HG03064 (cell line): ENCODE measurements around the gene DGAT2.

ENCODE experiments used
- ATAC-seq: cut with Tn5 transposase; IDR thresholded peaks from one replicate; pipeline ENCODE4 v1.9.1; 2021; ENCODE audit warnings: low read depth; ENCODE audit not compliant: unreplicated experiment

The DGAT2 gene

GRCh38 chr11:75821202-75821601 is 52.6 kb downstream of the DGAT2 start:
- no peak for ATAC-seq

- no peak for ATAC-seq
Measured at GRCh38 chr11:75822541-75822940, 54.0 kb downstream of the DGAT2 start.

- no peak for ATAC-seq
Measured at GRCh38 chr11:75823415-75823814, 54.8 kb downstream of the DGAT2 start.

- no peak for ATAC-seq
Measured at GRCh38 chr11:75823946-75824345, 55.4 kb downstream of the DGAT2 start.

- ATAC-seq, result no peak
Measured at GRCh38 chr11:75826461-75827230, 58.1 kb downstream of the DGAT2 start.

- ATAC-seq, result no peak
Measured at GRCh38 chr11:75827562-75827961, 59.0 kb downstream of the DGAT2 start.

GRCh38 chr11:75831915-75832502 is 63.4 kb downstream of the DGAT2 start:
- ATAC-seq, result no peak

- ATAC-seq, result no peak
Measured at GRCh38 chr11:75834728-75835127, 66.2 kb downstream of the DGAT2 start.

- no peak for ATAC-seq
Measured at GRCh38 chr11:75836417-75836816, 67.8 kb downstream of the DGAT2 start.

GRCh38 chr11:75839851-75840250 is 71.3 kb downstream of the DGAT2 start:
- ATAC-seq, result no peak

GRCh38 chr11:75840522-75840921 is 71.9 kb downstream of the DGAT2 start:
- ATAC-seq, result no peak

GRCh38 chr11:75841739-75842138 is 73.2 kb downstream of the DGAT2 start:
- no peak for ATAC-seq

- ATAC-seq, result no peak
Measured at GRCh38 chr11:75845324-75845723, 76.7 kb downstream of the DGAT2 start.

GRCh38 chr11:75849894-75850293 is 81.3 kb downstream of the DGAT2 start:
- no peak for ATAC-seq

- no peak for ATAC-seq
Measured at GRCh38 chr11:75850787-75851186, 82.2 kb downstream of the DGAT2 start.
